ENCODE measurements around the gene PRR5L.

PRR5L gene

GRCh38 chr11:36405585-36406367, 109.7 kb downstream of the PRR5L start:
- TF ChIP-seq CTCF (conservative IDR thresholded peaks at IDR 0.05; ENCODE audit: low read depth, low read length) = no peak
- Histone ChIP-seq H3K4me1 (ENCODE audit: low read depth, poor library complexity, severe bottlenecking) (no peaks in the 10 kb centered on the region), H3K4me3 (IDR thresholded peaks at IDR 0.05; ENCODE audit: insufficient read depth, low read depth, low read length) (no peak overlapping the region), H2AFZ (ENCODE audit: low read depth) (no peak overlapping the region), H4K20me1 (ENCODE audit: insufficient read depth) (no peaks in the 10 kb centered on the region), H3K9ac (no peak overlapping the region), H3K27ac (no peak overlapping the region), H3K27me3 (ENCODE audit: insufficient read depth, low read depth) (no peaks in the 10 kb centered on the region), H3K36me3 (ENCODE audit: insufficient read depth) (no peaks in the 10 kb centered on the region), H3K79me2 (ENCODE audit: insufficient read depth, low read depth) (no peaks in the 10 kb centered on the region), H3K4me2 (no peak overlapping the region)

GRCh38 chr11:36407356-36407755, 111.3 kb downstream of the PRR5L start:
- Histone ChIP-seq H3K4me2 (no peak overlapping the region), H3K27ac (no peak overlapping the region), H3K4me3 (IDR thresholded peaks at IDR 0.05; ENCODE audit: insufficient read depth, low read depth, low read length) (no peak overlapping the region), H3K27me3 (ENCODE audit: insufficient read depth, low read depth) (no peaks in the 10 kb centered on the region), H3K36me3 (ENCODE audit: insufficient read depth) (no peaks in the 10 kb centered on the region), H2AFZ (ENCODE audit: low read depth) (no peak overlapping the region), H4K20me1 (ENCODE audit: insufficient read depth) (no peaks in the 10 kb centered on the region), H3K9ac (no peak overlapping the region), H3K79me2 (ENCODE audit: insufficient read depth, low read depth) (no peaks in the 10 kb centered on the region), H3K4me1 (ENCODE audit: low read depth, poor library complexity, severe bottlenecking) (no peaks in the 10 kb centered on the region)
- no peak for TF ChIP-seq CTCF (conservative IDR thresholded peaks at IDR 0.05; ENCODE audit: low read depth, low read length)

DNA sequence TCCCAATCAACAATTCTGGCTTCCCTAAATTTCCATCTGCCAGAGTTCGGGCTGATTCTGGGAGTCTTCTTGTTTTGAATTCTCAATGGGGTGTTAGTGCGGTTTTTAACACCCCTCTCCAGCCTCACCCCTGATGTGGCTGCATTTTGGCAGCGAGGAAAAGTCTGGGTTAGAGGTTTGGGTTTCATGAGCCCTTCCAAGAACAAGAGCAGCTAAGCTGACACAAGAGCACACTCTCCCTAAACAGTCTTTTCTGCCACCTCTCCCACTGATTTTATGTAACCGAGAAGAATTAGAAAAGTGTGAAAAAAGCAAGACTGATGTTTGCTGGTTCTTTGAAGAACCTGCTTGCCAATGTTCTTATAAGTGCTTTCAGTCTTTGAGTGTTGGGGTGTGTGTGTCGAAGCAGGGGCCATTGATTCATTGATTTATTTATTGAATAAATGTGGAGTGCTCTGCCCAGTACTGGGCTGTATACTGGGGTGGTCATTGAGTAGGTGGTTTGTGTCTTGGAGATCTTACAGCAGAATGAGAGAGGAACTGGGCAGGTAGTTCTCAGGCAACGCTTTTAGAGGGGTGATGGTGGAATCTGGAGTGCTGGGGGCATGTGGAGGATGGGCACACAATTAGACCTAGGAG, 112.5 kb downstream of the PRR5L start:
- no peak overlapping the region for H3K4me3 ChIP-seq (IDR thresholded peaks at IDR 0.05; ENCODE audit: insufficient read depth, low read depth, low read length)
- no peak overlapping the region for H3K9ac ChIP-seq
- no peaks in the 10 kb centered on the region for H3K79me2 ChIP-seq (ENCODE audit: insufficient read depth, low read depth)
- no peak for TF ChIP-seq CTCF (conservative IDR thresholded peaks at IDR 0.05; ENCODE audit: low read depth, low read length)
- H3K4me2 ChIP-seq = no peak overlapping the region
- H3K36me3 ChIP-seq (ENCODE audit: insufficient read depth) = no peaks in the 10 kb centered on the region
- H3K27ac ChIP-seq = no peak overlapping the region
- no peak overlapping the region for H2AFZ ChIP-seq (ENCODE audit: low read depth)
- H3K27me3 ChIP-seq (ENCODE audit: insufficient read depth, low read depth) = no peaks in the 10 kb centered on the region
- H3K4me1 ChIP-seq (ENCODE audit: low read depth, poor library complexity, severe bottlenecking) = no peaks in the 10 kb centered on the region
- no peaks in the 10 kb centered on the region for H4K20me1 ChIP-seq (ENCODE audit: insufficient read depth)

GRCh38 chr11:36409152-36409816, 113.2 kb downstream of the PRR5L start:
- Histone ChIP-seq H3K4me2 (no peak overlapping the region), H2AFZ (ENCODE audit: low read depth) (no peak overlapping the region), H3K27me3 (ENCODE audit: insufficient read depth, low read depth) (no peaks in the 10 kb centered on the region), H3K9ac (no peak overlapping the region), H3K4me1 (ENCODE audit: low read depth, poor library complexity, severe bottlenecking) (no peaks in the 10 kb centered on the region), H4K20me1 (ENCODE audit: insufficient read depth) (no peaks in the 10 kb centered on the region), H3K79me2 (ENCODE audit: insufficient read depth, low read depth) (no peaks in the 10 kb centered on the region), H3K36me3 (ENCODE audit: insufficient read depth) (no peaks in the 10 kb centered on the region), H3K27ac (no peak overlapping the region), H3K4me3 (IDR thresholded peaks at IDR 0.05; ENCODE audit: insufficient read depth, low read depth, low read length) (no peak overlapping the region)
- no peak for TF ChIP-seq CTCF (conservative IDR thresholded peaks at IDR 0.05; ENCODE audit: low read depth, low read length)

All from KMS-11 (cell line).